Adipose tissue (tissue), 3 donors: ENCODE measurements around the gene RBM26. TPM values are rescaled to one million over a fixed set of nuclear protein-coding genes. Genes with fewer than 3 reads are reported as not detected.

Experiments
- H3K27ac ChIP-seq: one replicate; pipeline ENCODE4 v1.5.1; 2013; ENCODE audit warnings: low read depth, low read length
- WGBS, 3 donors: extraction: QIAGEN DNeasy Blood & Tissue Kit; methylation state at CpG; one replicate each; pipeline ENCODE4 v1.1.7; 2013; 5-methylcytosine and 5-hydroxymethylcytosine counted together
- polyA plus RNA-seq, 3 donors: library from polyadenylated mRNA; stranded (reverse); fragments of 200-250 nt; gene quantifications; one replicate each; pipeline ENCODE4 v1.2.3, GENCODE V29; 2013
- donor health status: healthy with polysubstance abuse.
- donor health status: Bipolar disorder and iron deficiency.
- donor health status: healthy.

RBM26 gene
- polyA plus RNA-seq, 3 donors, result 8.2 to 15.2 (median 12.5) TPM

DNA sequence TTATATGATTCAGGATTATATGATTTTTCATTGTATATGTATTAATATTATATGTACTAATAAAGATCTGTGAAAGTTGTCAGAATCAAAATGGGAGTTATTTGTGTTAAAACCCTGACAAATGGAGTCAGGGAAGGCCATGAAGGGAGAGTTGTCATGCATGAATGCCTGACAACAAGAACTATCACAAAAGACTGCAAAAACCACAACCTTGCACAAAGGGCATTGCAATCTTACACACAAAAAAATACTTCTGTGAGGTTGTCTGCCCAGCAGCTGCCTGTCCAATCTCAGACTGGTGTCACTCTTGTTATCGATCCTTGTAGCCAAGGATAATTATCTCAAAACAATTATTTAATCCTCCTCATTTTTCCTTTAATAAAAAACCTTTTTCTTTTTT is 21.2 kb upstream of the RBM26 start:
- 90 to 95% (median 94%) methylated on average over 1 of the region's 1 CpG for WGBS, 3 donors
- no peak overlapping the region for H3K27ac ChIP-seq

GRCh38 chr13:79423801-79424642 is 18.0 kb upstream of the RBM26 start:
- WGBS, 3 donors, result 21 to 41% (median 40%) methylated on average over 2 of the region's 2 CpGs
- no peak overlapping the region for H3K27ac ChIP-seq

DNA sequence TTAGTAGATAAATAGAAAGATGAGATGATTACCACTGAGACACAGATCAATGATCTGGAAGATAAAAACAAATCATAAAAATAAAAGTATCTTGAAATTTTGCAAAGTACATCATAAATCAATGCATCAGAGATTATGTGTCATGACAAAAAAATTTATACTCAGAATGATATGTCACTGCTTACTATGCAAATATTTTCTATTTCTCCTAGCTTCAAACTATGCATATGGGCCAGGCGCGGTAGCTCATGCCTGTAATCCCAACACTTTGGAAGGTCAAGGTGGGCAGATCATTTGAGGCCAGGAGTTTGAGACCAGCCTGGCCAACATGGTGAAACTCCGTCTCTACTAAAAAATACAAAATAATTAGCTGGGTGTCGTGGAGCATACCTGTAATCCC is 17.3 kb upstream of the RBM26 start:
- 93 to 94% (median 94%) methylated on average over 4 of the region's 4 CpGs for WGBS, 3 donors
- no peak overlapping the region for H3K27ac ChIP-seq

DNA sequence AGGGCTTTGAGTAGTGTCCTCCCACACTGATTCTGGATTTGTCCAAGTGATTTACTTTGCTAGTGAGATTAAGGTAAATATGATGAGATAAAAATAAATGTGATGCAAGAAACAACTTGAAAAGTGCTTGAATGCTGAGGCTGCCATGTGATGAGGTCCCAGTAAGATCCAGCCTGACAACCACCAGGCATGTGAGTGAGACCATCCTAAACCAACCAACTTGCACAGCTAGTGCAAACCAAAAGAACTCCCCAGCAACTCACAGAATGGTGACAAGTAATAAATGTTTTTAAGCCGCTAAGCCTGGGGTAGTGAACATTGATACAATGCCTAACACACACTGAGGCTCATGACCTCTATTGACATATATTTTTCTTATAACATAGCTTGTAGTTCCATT is 13.3 kb upstream of the RBM26 start:
- H3K27ac ChIP-seq, result no peak overlapping the region
- WGBS, 3 donors, result 91 to 100% (median 98%) methylated on average over 1 of the region's 1 CpG

DNA sequence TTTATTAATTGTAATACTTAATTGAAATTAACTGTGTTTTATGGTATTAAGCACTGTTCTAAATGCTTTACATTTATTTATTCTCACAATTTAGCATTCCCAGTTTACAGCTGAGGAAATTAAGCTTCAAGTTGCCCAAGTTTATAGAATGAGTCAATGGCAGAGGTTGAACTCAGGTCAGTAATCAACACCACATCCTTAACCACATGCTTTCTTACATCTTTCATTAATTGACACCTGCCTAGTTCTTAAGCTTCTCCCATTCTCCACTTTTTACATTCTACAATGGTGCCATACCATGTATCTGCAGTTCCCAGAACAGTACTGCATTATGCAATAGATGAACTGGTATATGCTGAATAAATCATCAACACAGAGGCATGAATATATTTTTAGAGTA is 11.7 kb upstream of the RBM26 start:
- H3K27ac ChIP-seq, result no peak overlapping the region

- 92 to 98% (median 94%) methylated on average over 3 of the region's 3 CpGs for WGBS, 3 donors
- no peak overlapping the region for H3K27ac ChIP-seq
Observed at GRCh38 chr13:79413521-79413920, 7.5 kb upstream of the RBM26 start.

DNA sequence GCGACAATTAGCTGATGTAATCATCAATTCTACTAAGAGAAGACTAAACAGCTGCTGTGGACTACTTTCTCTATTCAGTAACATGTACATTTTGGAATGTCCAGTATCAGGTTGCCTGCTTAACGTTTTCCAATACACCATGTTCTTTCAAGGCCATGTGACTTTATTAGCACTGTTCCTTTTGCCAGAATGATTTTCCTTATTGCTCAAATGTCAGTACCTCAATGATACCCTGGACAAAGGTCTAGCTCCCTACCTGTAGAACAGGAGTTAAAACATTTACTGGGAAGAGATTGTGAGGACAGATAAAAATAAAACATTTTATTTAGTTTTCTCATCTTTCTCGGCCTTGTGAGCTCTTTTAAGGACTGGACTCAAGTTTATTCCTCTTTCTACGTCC is 3.8 kb upstream of the RBM26 start:
- 57 to 66% (median 58%) methylated on average over 4 of the region's 4 CpGs for WGBS, 3 donors

DNA sequence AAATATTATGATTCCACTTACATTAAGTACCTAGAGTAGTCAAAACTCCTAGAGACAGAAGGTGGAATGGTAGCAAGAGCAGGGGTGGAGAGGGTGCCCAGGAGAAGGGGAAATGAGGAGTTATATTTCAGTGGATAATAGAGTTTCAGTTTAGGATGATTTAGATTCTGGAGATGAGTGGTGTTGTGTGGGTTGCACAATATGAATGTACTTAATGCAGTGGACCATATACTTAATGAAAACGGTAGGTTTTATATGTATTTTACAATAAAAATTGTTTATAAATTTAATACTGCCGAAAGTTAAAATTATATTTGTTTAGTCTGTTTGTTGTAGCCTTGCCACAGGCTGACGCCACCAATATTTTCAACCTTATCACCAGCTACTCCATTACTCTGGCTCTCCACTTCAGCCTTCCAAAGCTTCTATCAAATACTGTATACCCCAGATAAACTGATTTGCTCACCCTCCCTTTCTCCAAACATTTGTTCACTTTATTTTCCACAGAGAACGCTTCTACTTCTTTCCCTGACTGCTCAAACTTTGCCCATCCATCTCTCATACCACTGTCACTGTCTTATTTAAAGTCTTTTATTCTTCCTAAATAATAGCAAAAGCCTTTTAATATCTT is 1.4 kb upstream of the RBM26 start:
- 50 to 96% (median 84%) methylated on average over 4 of the region's 4 CpGs for WGBS, 3 donors
- H3K27ac ChIP-seq, result no peak overlapping the region

More for the DNA sequence above, 3.8 kb upstream of the RBM26 start:
- H3K27ac ChIP-seq, result no peak overlapping the region

GRCh38 chr13:79406597-79406908 is 498 bp upstream of the RBM26 start:
- WGBS, 3 donors, result 1 to 7% (median 5%) methylated on average over 4 of the region's 4 CpGs

GRCh38 chr13:79405501-79405830 is 589 bp downstream of the RBM26 start:
- 0 to 1% (median 0%) methylated on average over 19 of the region's 19 CpGs for WGBS, 3 donors

More at GRCh38 chr13:79406597-79406908, 498 bp upstream of the RBM26 start:
- H3K27ac ChIP-seq, result peak overlapping the region; percentile 1

DNA sequence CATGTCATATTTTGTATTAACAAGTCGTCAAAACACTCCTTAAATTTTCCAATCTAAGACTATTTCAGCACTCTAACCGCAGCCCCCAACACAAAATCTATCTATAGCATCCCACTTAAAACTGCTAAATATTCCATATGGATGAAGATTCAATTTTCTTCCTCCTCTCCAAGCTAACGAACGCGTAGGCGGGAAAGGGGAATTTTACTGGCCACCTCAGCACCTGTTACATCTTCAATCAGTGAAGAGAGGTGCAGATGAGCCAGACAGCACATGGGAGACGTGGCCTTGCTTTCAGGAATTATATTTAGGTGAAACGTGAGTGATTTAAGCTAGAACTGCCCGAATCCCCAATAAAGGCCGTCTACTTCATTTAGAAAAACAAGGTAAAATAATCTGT is 1.1 kb downstream of the RBM26 start:
- WGBS, 3 donors, result 0 to 3% (median 2%) methylated on average over 10 of the region's 10 CpGs
- no peak overlapping the region for H3K27ac ChIP-seq

More at GRCh38 chr13:79405501-79405830, 589 bp downstream of the RBM26 start:
- H3K27ac ChIP-seq, result no peak overlapping the region

GRCh38 chr13:79404361-79404760 is 1.7 kb downstream of the RBM26 start:
- 16 to 33% (median 18%) methylated on average over 1 of the region's 1 CpG for WGBS, 3 donors
- no peak overlapping the region for H3K27ac ChIP-seq

DNA sequence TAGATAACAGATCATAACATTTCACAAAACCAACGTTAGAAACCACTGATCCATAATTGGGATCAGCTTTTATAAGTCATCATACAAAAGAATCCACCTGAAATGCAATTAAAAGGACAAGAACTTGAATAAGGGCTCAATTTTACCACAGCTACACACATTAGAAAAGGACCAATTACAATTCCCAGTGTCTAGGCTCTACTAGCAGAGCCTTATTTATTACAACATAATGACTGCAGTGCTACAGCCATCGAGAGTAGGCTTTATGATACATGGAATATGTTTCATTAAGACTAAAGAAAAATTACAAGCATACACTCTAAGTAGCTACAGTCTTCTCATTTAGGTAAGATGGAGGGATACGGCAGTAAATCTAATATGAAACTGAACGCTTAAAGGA is 2.9 kb downstream of the RBM26 start:
- WGBS, 3 donors, result 47 to 63% (median 54%) methylated on average over 4 of the region's 4 CpGs
- H3K27ac ChIP-seq, result no peak overlapping the region

- no peak overlapping the region for H3K27ac ChIP-seq
- WGBS, 3 donors, result 52 to 63% (median 61%) methylated on average over 2 of the region's 2 CpGs
Observed at GRCh38 chr13:79402679-79403078, 3.4 kb downstream of the RBM26 start.

DNA sequence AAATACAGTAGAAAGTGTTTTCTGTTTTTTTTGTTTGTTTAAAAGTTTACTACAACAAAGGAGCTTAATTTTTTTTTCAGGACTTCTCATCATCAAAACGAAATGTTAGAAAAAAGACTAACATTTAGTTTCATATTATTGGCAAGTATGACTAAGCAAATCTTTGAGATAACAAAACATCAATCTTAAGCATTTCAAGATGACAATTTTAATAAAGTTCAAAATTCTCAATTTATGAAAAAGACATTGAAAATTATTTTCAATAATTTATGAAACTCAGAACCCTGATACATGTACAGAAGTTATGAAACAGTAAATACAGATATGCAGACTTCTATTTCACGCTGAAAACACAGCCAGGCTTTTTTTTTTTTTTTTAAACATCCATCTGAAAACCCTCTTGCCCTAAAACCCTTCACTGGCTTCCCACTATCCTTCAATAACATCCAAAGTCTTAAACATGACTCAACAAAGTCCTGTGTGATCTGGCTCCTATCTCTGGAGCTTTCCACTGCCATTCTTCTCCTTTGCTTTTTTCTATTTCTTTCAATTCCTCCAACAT is 3.9 kb downstream of the RBM26 start:
- 34 to 51% (median 51%) methylated on average over 2 of the region's 2 CpGs for WGBS, 3 donors
- no peak overlapping the region for H3K27ac ChIP-seq

DNA sequence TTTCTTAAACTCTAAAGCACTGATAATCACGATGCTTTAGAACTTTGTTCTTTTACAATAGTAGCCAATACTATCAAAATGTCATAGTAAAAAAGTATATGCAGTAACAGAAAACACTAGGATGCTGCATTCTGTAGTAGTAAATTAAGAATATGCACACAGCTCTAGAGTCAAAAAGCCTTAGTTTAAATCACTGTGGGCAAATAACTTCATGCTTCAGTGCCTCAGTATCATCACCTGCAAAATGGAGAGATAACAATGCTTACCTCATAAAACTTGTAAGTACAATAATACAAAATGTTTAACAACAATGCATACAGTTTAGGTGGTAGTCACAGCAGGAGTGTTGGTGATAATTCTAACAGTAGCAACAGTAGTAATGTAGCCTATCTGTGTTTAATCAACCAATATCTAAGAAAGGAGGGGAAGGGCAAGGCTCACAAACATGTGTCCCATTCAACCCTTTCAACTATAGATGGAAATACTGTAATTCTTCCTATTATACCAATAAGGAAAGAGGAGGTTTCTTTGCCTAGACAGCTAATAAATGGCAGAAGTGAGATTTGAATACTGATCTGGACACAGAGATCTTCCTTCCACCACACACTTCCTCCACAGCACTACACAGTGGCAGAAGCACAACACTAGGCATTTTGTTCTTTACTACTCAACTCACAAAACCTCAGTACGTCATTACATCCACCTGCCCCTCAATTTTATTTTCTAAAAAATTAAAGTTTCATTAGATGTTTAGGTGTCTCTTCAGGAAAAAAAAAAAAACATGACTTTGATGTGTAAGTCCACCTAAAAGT is 4.6 kb downstream of the RBM26 start:
- no peak overlapping the region for H3K27ac ChIP-seq
- WGBS, 3 donors, result 44 to 66% (median 63%) methylated on average over 2 of the region's 2 CpGs

GRCh38 chr13:79398915-79399314 is 7.1 kb downstream of the RBM26 start:
- H3K27ac ChIP-seq, result no peak overlapping the region
- 67 to 70% (median 70%) methylated on average over 1 of the region's 1 CpG for WGBS, 3 donors

GRCh38 chr13:79398127-79398526 is 7.9 kb downstream of the RBM26 start:
- no peak overlapping the region for H3K27ac ChIP-seq

DNA sequence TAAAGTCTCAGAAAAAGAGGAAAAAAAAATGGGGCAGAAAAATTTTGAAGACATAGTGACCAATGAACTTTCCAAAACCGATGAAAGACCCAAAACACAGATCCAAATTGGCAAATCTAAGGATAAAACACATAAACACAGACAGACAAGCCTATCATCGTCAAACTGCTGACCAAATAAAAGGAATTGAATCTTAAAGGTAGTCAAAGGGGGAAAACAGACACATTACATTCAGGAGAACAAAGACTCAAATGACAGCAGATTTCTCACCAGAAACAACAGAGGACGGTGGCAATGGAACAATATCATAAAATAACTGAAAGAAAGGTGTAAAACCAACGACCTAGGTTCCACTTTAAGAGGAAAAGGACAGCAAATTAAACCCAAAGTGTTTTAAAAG is 10.2 kb downstream of the RBM26 start:
- 96 to 98% (median 96%) methylated on average over 4 of the region's 4 CpGs for WGBS, 3 donors
- no peak overlapping the region for H3K27ac ChIP-seq
